Activated CD4-positive, alpha-beta T cell treated with anti-CD3 and anti-CD28 coated beads for 36 hours (primary cell): Measurements from ENCODE around the gene ALPI. TPM values are rescaled to one million over a fixed set of nuclear protein-coding genes. Genes with fewer than 3 reads are reported as not detected.
A peak's percentile ranks its signal among the peaks of the same experiment; 100 is the strongest.

Source experiments
- ATAC-seq: fragments of 200-7000 bp; cut with Tn5 transposase; one replicate; pipeline ENCODE4 v1.10.0; 2021; ENCODE audit warnings: mild to moderate bottlenecking, moderate library complexity
- CTCF ChIA-PET: fragments of 350-600 bp; sonication (Branson Sonifier 250); formaldehyde crosslinking; loops from one replicate; lab custom pipeline; 2021; ENCODE audit warnings: antibody characterized with exemption; lab: Charles Lee
- POLR2A ChIA-PET: fragments of 350-600 bp; sonication (Branson Sonifier 250); formaldehyde crosslinking; loops from one replicate; lab custom pipeline; 2021; ENCODE audit warnings: antibody characterized with exemption, inconsistent platforms; lab: Charles Lee
- DNase-seq: peaks from one replicate; pipeline ENCODE4 v3.0.0-alpha.2; 2020
- H3K27ac Mint-ChIP-seq: one replicate; pipeline ENCODE4 v1.8.0; 2021; ENCODE audit warnings: mixed read lengths
- H3K27me3 Mint-ChIP-seq: one replicate; pipeline ENCODE4 v1.8.0; 2021; ENCODE audit warnings: mixed read lengths
- H3K36me3 Mint-ChIP-seq: one replicate; pipeline ENCODE4 v1.8.0; 2021; ENCODE audit warnings: low read depth, mixed read lengths
- H3K4me1 Mint-ChIP-seq: one replicate; pipeline ENCODE4 v1.8.0; 2021; ENCODE audit warnings: mixed read lengths
- H3K4me3 Mint-ChIP-seq: one replicate; pipeline ENCODE4 v1.8.0; 2021; ENCODE audit warnings: mild to moderate bottlenecking, moderate library complexity, mixed read lengths
- H3K9me3 Mint-ChIP-seq: one replicate; pipeline ENCODE4 v1.8.0; 2021; ENCODE audit warnings: low read depth, mixed read lengths
- intact Hi-C, 2 experiments: fragments of 100-400 bp; cut with DNase I in 1 of 2; cut with micrococcal nuclease in 1 of 2; formaldehyde crosslinking; loops; one replicate each; pipeline versions ENCODE4 v1.14.2 to v1.15.1; 2022 to 2024; cut with DNase I, micrococcal nuclease
- total RNA-seq, 2 experiments: library from RNA; stranded (reverse); gene quantifications; one replicate each; pipeline ENCODE4 v1.2.3, GENCODE V29; 2021

ALPI gene
- total RNA-seq, 2 experiments from 2014 or later: not detected

GRCh38 chr2:232415736-232416520 is 40.0 kb upstream of the ALPI start:
- Mint-ChIP-seq H3K36me3 (no peaks in the 10 kb centered on the region), H3K27me3 (peaks cover 27% of the 10 kb centered on the region), H3K4me3 (no peak overlapping the region), H3K9me3 (no peaks in the 10 kb centered on the region), H3K27ac (no peak overlapping the region), H3K4me1 (peaks cover 24% of the 10 kb centered on the region)
- ChIA-PET CTCF (interaction anchor here (1.0 kb wide), 1 partner anchor 30 kb away, joined by 3 read pairs; no protein-coding TSS in a partner anchor), POLR2A (interaction anchor here (0.7 kb wide), 1 partner anchor 1745 kb away, joined by 4 read pairs; no protein-coding TSS in a partner anchor)
- intact Hi-C loops: no loop called here
- ATAC-seq (no peak), DNase-seq (no peak)

GRCh38 chr2:232416521-232417470 is 39.2 kb upstream of the ALPI start:
- peaks cover 30% of the 10 kb centered on the region for H3K27me3 Mint-ChIP-seq
- no peaks in the 10 kb centered on the region for H3K36me3 Mint-ChIP-seq
- H3K9me3 Mint-ChIP-seq: peaks cover 2% of the 10 kb centered on the region
- no peak overlapping the region for H3K4me3 Mint-ChIP-seq
- no peak for DNase-seq
- intact Hi-C loops: no loop called here
- H3K4me1 Mint-ChIP-seq: peaks cover 25% of the 10 kb centered on the region
- ChIA-PET CTCF (interaction anchor here (0.7 kb wide), 1 partner anchor 10 kb away, joined by 3 read pairs; no protein-coding TSS in a partner anchor), POLR2A (no interaction called here)
- H3K27ac Mint-ChIP-seq: no peak overlapping the region
- no peak for ATAC-seq

GRCh38 chr2:232417489-232417888 is 38.5 kb upstream of the ALPI start:
- H3K27ac Mint-ChIP-seq: no peak overlapping the region
- H3K9me3 Mint-ChIP-seq: peaks cover 8% of the 10 kb centered on the region
- H3K36me3 Mint-ChIP-seq: peaks cover under 1% of the 10 kb centered on the region
- H3K4me1 Mint-ChIP-seq: peaks cover 26% of the 10 kb centered on the region
- ATAC-seq (no peak), DNase-seq (no peak)
- H3K27me3 Mint-ChIP-seq: peaks cover 37% of the 10 kb centered on the region
- no peak overlapping the region for H3K4me3 Mint-ChIP-seq
- ChIA-PET POLR2A (no interaction called here), CTCF (interaction anchor here (0.7 kb wide), 1 partner anchor 701 kb away, joined by 3 read pairs; no protein-coding TSS in a partner anchor)
- intact Hi-C loops: no loop called here

- DNase-seq: no peak
- Mint-ChIP-seq H3K9me3 (peaks cover 11% of the 10 kb centered on the region), H3K4me1 (peaks cover 20% of the 10 kb centered on the region), H3K27ac (no peak overlapping the region), H3K27me3 (peaks cover 37% of the 10 kb centered on the region), H3K36me3 (peaks cover 4% of the 10 kb centered on the region), H3K4me3 (no peak overlapping the region)
- POLR2A ChIA-PET: no interaction called here
- CTCF ChIA-PET: interaction anchor here (0.7 kb wide), 1 partner anchor 700 kb away, joined by 3 read pairs; no protein-coding TSS in a partner anchor
- intact Hi-C loops: no loop called here
- no peak for ATAC-seq
These were observed 37.9 kb upstream of the ALPI start for GRCh38 chr2:232418056-232418455.

GRCh38 chr2:232418466-232419244 is 37.3 kb upstream of the ALPI start:
- ATAC-seq (peak; percentile 53), DNase-seq (peak; percentile 56)
- H3K36me3 Mint-ChIP-seq: peaks cover 4% of the 10 kb centered on the region
- ChIA-PET CTCF (interaction anchor here (0.6 kb wide), 1 partner anchor 71 kb away, joined by 4 read pairs; no protein-coding TSS in a partner anchor), POLR2A (no interaction called here)
- H3K27ac Mint-ChIP-seq: no peak overlapping the region
- intact Hi-C loops: no loop called here
- H3K9me3 Mint-ChIP-seq: peaks cover 11% of the 10 kb centered on the region
- peaks cover 15% of the 10 kb centered on the region for H3K4me1 Mint-ChIP-seq
- H3K27me3 Mint-ChIP-seq: peaks cover 33% of the 10 kb centered on the region
- no peak overlapping the region for H3K4me3 Mint-ChIP-seq

GRCh38 chr2:232419245-232420072 is 36.5 kb upstream of the ALPI start:
- ATAC-seq: peak; percentile 66
- peaks cover 11% of the 10 kb centered on the region for H3K9me3 Mint-ChIP-seq
- peaks cover 4% of the 10 kb centered on the region for H3K36me3 Mint-ChIP-seq
- no peak overlapping the region for H3K4me3 Mint-ChIP-seq
- peaks cover 32% of the 10 kb centered on the region for H3K27me3 Mint-ChIP-seq
- peaks cover 15% of the 10 kb centered on the region for H3K4me1 Mint-ChIP-seq
- peak; percentile 42 for DNase-seq
- ChIA-PET CTCF (interaction anchor here (0.6 kb wide), 1 partner anchor 70 kb away, joined by 4 read pairs; no protein-coding TSS in a partner anchor), POLR2A (no interaction called here)
- intact Hi-C loops: no loop called here
- H3K27ac Mint-ChIP-seq: no peak overlapping the region

GRCh38 chr2:232420073-232420454 is 35.9 kb upstream of the ALPI start:
- Mint-ChIP-seq H3K4me3 (no peak overlapping the region), H3K36me3 (peaks cover 4% of the 10 kb centered on the region), H3K27me3 (peaks cover 32% of the 10 kb centered on the region), H3K4me1 (peaks cover 15% of the 10 kb centered on the region), H3K9me3 (peaks cover 11% of the 10 kb centered on the region), H3K27ac (no peak overlapping the region)
- DNase-seq (no peak), ATAC-seq (no peak)
- CTCF ChIA-PET: no interaction called here
- POLR2A ChIA-PET: no interaction called here
- intact Hi-C loops: no loop called here

- CTCF ChIA-PET: interaction anchor here (0.6 kb wide), 1 partner anchor 93 kb away, joined by 3 read pairs; no protein-coding TSS in a partner anchor
- H3K27me3 Mint-ChIP-seq: peaks cover 32% of the 10 kb centered on the region
- peaks cover 15% of the 10 kb centered on the region for H3K4me1 Mint-ChIP-seq
- H3K9me3 Mint-ChIP-seq: peaks cover 11% of the 10 kb centered on the region
- peaks cover 4% of the 10 kb centered on the region for H3K36me3 Mint-ChIP-seq
- H3K27ac Mint-ChIP-seq: no peak overlapping the region
- intact Hi-C loops: no loop called here
- DNase-seq (peak; percentile 60), ATAC-seq (peak; percentile 71)
- POLR2A ChIA-PET: no interaction called here
- H3K4me3 Mint-ChIP-seq: no peak overlapping the region
These were observed 35.3 kb upstream of the ALPI start for GRCh38 chr2:232420463-232421188.

GRCh38 chr2:232421189-232421785 is 34.7 kb upstream of the ALPI start:
- CTCF ChIA-PET: interaction anchor here (0.6 to 1.3 kb wide), 5 partner anchors 9 to 515 kb away, joined by 3 to 5 read pairs (median 3); no protein-coding TSS in a partner anchor
- intact Hi-C loops: no loop called here
- no peak for ATAC-seq
- POLR2A ChIA-PET: no interaction called here
- Mint-ChIP-seq H3K36me3 (peaks cover 4% of the 10 kb centered on the region), H3K27me3 (peaks cover 29% of the 10 kb centered on the region), H3K9me3 (peaks cover 11% of the 10 kb centered on the region), H3K27ac (no peak overlapping the region), H3K4me1 (peaks cover 15% of the 10 kb centered on the region), H3K4me3 (no peak overlapping the region)
- DNase-seq: no peak
